IMR-90 (cell line): ENCODE results near the gene JMY. TPM values are rescaled to one million over a fixed set of nuclear protein-coding genes. Genes with fewer than 3 reads are reported as not detected.

Experiments
- ATAC-seq: fragments of 200-7000 bp; cut with Tn5 transposase; 2 replicates; pipeline ENCODE4 v1.9.1; 2020; ENCODE audit warnings: low read depth, mild to moderate bottlenecking, moderate library complexity
- Bru-seq: library from RNA; stranded (reverse); fragments of 400-500 nt; gene quantifications from one replicate; lab custom pipeline; 2021; lab: Mats Ljungman, UMichigan
- BruChase-seq, 2 experiments: library from RNA; stranded (reverse); fragments of 400-500 nt; gene quantifications; one replicate each; lab custom pipeline; 2021; lab: Mats Ljungman, UMichigan
- BruUV-seq: library from RNA; stranded (reverse); fragments of 400-500 nt; replicated peaks from 2 replicates; lab custom pipeline; 2021; lab: Mats Ljungman, UMichigan
- CTCF ChIA-PET: fragments of 300-600 bp; formaldehyde crosslinking; extraction: SDS; loops from one replicate; lab custom pipeline; 2021; ENCODE audit warnings: antibody characterized with exemption; lab: Yijun Ruan, JAX
- POLR2A ChIA-PET: fragments of 300-600 bp; sonication (Branson Sonifier 250); formaldehyde crosslinking; loops from one replicate; lab custom pipeline; 2022; ENCODE audit warnings: antibody characterized with exemption; ENCODE audit not compliant: unreplicated experiment; lab: Charles Lee
- DNase-seq: peaks from one replicate; pipeline ENCODE4 v3.0.0; 2013
- H2AFZ ChIP-seq: replicated peaks from 2 replicates; pipeline ENCODE3; 2013; ENCODE audit warnings: low read length, mild to moderate bottlenecking; ENCODE audit not compliant: poor library complexity
- H2AK5ac ChIP-seq: 2 replicates; pipeline ENCODE4 v1.6.1; 2013; ENCODE audit warnings: low read depth, low read length, inconsistent platforms
- H2AK9ac ChIP-seq: replicated peaks from 2 replicates; pipeline ENCODE3; 2013; ENCODE audit warnings: mild to moderate bottlenecking, low read depth, low read length, moderate library complexity; ENCODE audit not compliant: poor library complexity
- H2BK120ac ChIP-seq: 2 replicates; pipeline ENCODE4 v1.6.1; 2013; ENCODE audit warnings: low read depth, low read length, inconsistent platforms
- H2BK15ac ChIP-seq: 3 replicates; pipeline ENCODE4 v1.6.1; 2013; ENCODE audit warnings: low read depth, low read length, inconsistent platforms
- H2BK20ac ChIP-seq: 2 replicates; pipeline ENCODE4 v1.6.1; 2013; ENCODE audit warnings: low read depth, mild to moderate bottlenecking, inconsistent platforms, low read length, moderate library complexity
- H2BK5ac ChIP-seq: 2 replicates; pipeline ENCODE4 v1.6.1; 2013; ENCODE audit warnings: mild to moderate bottlenecking, low read depth, low read length, inconsistent platforms; ENCODE audit not compliant: poor library complexity, severe bottlenecking
- H3K14ac ChIP-seq: replicated peaks from 2 replicates; pipeline ENCODE4 v1.6.1; 2013; ENCODE audit warnings: low read depth, low read length, inconsistent platforms
- H3K18ac ChIP-seq: 2 replicates; pipeline ENCODE4 v1.6.1; 2013; ENCODE audit warnings: low read depth, low read length, control low read depth
- H3K23ac ChIP-seq: 2 replicates; pipeline ENCODE4 v1.6.1; 2013; ENCODE audit warnings: low read depth, low read length, inconsistent platforms
- H3K27ac ChIP-seq: 2 replicates; pipeline ENCODE4 v1.5.1; 2013; ENCODE audit warnings: mild to moderate bottlenecking, control low read depth, low read length; ENCODE audit not compliant: insufficient read depth
- H3K27me3 ChIP-seq: 2 replicates; pipeline ENCODE4 v1.6.1; 2013; ENCODE audit warnings: low read length; ENCODE audit not compliant: control insufficient read depth, insufficient read depth
- H3K36me3 ChIP-seq: 2 replicates; pipeline ENCODE4 v1.6.1; 2013; ENCODE audit warnings: low read length, mixed read lengths; ENCODE audit not compliant: control insufficient read depth, insufficient read depth
- H3K4ac ChIP-seq: 2 replicates; pipeline ENCODE4 v1.6.1; 2013; ENCODE audit warnings: low read depth, low read length, inconsistent platforms
- H3K4me1 ChIP-seq: 2 replicates; pipeline ENCODE4 v1.6.1; 2013; ENCODE audit warnings: low read length, mixed read lengths; ENCODE audit not compliant: control insufficient read depth, insufficient read depth
- H3K4me2 ChIP-seq: 2 replicates; pipeline ENCODE4 v1.6.1; 2013; ENCODE audit warnings: low read depth, mild to moderate bottlenecking, control low read depth, low read length, moderate library complexity
- H3K4me3 ChIP-seq: 2 replicates; pipeline ENCODE4 v1.5.1; 2013; ENCODE audit warnings: low read depth, mild to moderate bottlenecking, control low read depth, low read length, moderate library complexity; ENCODE audit not compliant: insufficient read depth
- H3K56ac ChIP-seq: 2 replicates; pipeline ENCODE4 v1.6.1; 2013; ENCODE audit warnings: low read length, inconsistent platforms; ENCODE audit not compliant: insufficient read depth; ENCODE audit errors: extremely low read depth
- H3K79me1 ChIP-seq, 2 experiments: 2 replicates each; pipeline ENCODE4 v1.6.1; 2013; ENCODE audit warnings: low read length in 2 of 2, inconsistent platforms in 1 of 2, low read depth in 1 of 2
- H3K9ac ChIP-seq: 2 replicates; pipeline ENCODE4 v1.6.1; 2013; ENCODE audit warnings: low read depth, low read length, control low read depth
- H3K9me1 ChIP-seq: 2 replicates; pipeline ENCODE4 v1.6.1; 2013; ENCODE audit warnings: low read length, inconsistent platforms; ENCODE audit not compliant: insufficient read depth
- H3K9me3 ChIP-seq: 2 replicates; pipeline ENCODE4 v1.6.1; 2013; ENCODE audit warnings: low read length; ENCODE audit not compliant: control insufficient read depth, insufficient read depth
- H4K20me1 ChIP-seq: 2 replicates; pipeline ENCODE4 v1.6.1; 2013; ENCODE audit warnings: low read length, inconsistent platforms; ENCODE audit not compliant: insufficient read depth
- H4K5ac ChIP-seq: 2 replicates; pipeline ENCODE4 v1.6.1; 2013; ENCODE audit warnings: mild to moderate bottlenecking, low read depth, low read length, control low read depth
- H4K8ac ChIP-seq, 2 experiments: 2 replicates each; pipeline ENCODE4 v1.6.1; 2013; ENCODE audit warnings: low read depth in 2 of 2, low read length in 2 of 2, control low read depth in 1 of 2, inconsistent platforms in 1 of 2
- H4K91ac ChIP-seq: 2 replicates; pipeline ENCODE4 v1.6.1; 2013; ENCODE audit warnings: low read depth, low read length, inconsistent platforms; ENCODE audit not compliant: insufficient read depth
- BHLHE40 ChIP-seq: fragments of 150-350 bp; IDR thresholded peaks from 2 replicates; pipeline ENCODE4 v1.6.1; 2016; ENCODE audit warnings: mild to moderate bottlenecking, low read depth, low read length
- CEBPB ChIP-seq: IDR thresholded peaks from 2 replicates; pipeline ENCODE4 v1.6.1; 2012; ENCODE audit warnings: low read depth, low read length, improper control_type of control experiment
- MAFK ChIP-seq: IDR thresholded peaks from 2 replicates; pipeline ENCODE4 v1.6.1; 2012; ENCODE audit warnings: low read depth, low read length, improper control_type of control experiment
- MXI1 ChIP-seq: IDR thresholded peaks from 2 replicates; pipeline ENCODE4 v1.6.1; 2012; ENCODE audit warnings: low read depth, mild to moderate bottlenecking, low read length, moderate library complexity, borderline replicate concordance
- POLR2A ChIP-seq: IDR thresholded peaks from 2 replicates; pipeline ENCODE4 v1.6.1; 2012; ENCODE audit warnings: mild to moderate bottlenecking, low read depth, low read length
- RAD21 ChIP-seq: IDR thresholded peaks from 2 replicates; pipeline ENCODE4 v1.6.1; 2012; ENCODE audit warnings: low read length, improper control_type of control experiment
- RCOR1 ChIP-seq: IDR thresholded peaks from 2 replicates; pipeline ENCODE4 v1.6.1; 2012; ENCODE audit warnings: mild to moderate bottlenecking, low read length, improper control_type of control experiment; ENCODE audit not compliant: insufficient replicate concordance
- RFX5 ChIP-seq: IDR thresholded peaks from 2 replicates; pipeline ENCODE4 v1.8.0; 2012; ENCODE audit warnings: low read depth, mild to moderate bottlenecking, low read length, moderate library complexity
- USF2 ChIP-seq: fragments of 150-350 bp; IDR thresholded peaks from 2 replicates; pipeline ENCODE4 v1.6.1; 2017; ENCODE audit warnings: mild to moderate bottlenecking, antibody characterized with exemption, low read length, low read depth
- WGBS, 2 experiments: methylation state at CpG; one replicate each; pipeline versions ENCODE4 v1.1.5 to v1.1.7; 2013; ENCODE audit warnings: missing lambda C conversion rate in 2 of 2; ENCODE audit not compliant: insufficient read length in 1 of 2; ENCODE audit errors: extremely low coverage in 2 of 2; 5-methylcytosine and 5-hydroxymethylcytosine counted together
- dilution Hi-C: fragments of 300-500 bp; cut with HindIII; formaldehyde crosslinking; loops from one replicate; pipeline ENCODE4 v1.14.3; 2018; ENCODE audit warnings: low sequenced_read_pairs; ENCODE audit not compliant: unreplicated experiment
- in situ Hi-C: fragments of 300-500 bp; cut with MboI; formaldehyde crosslinking; loops from 3 replicates; pipeline ENCODE4 v1.14.3; 2019; ENCODE audit warnings: low sequenced_read_pairs, inconsistent platforms, mixed read lengths
- intact Hi-C: fragments of 100-400 bp; cut with micrococcal nuclease; formaldehyde crosslinking; loops from 2 replicates; pipeline ENCODE4 v1.10.0; 2022
- long read RNA-seq: library from polyadenylated mRNA; unstranded; transcript quantifications from one replicate; pipeline ENCODE4 v2.0.0, GENCODE V29; 2021; ENCODE audit not compliant: unreplicated experiment
- polyA plus RNA-seq, 3 experiments: library from polyadenylated mRNA; depleted of rRNA; stranded (reverse); fragments of >200 nt; gene quantifications; 2 replicates each; pipeline ENCODE4 v1.2.3, GENCODE V29; 2012; ENCODE audit warnings: low replicate concordance in 1 of 3
- total RNA-seq: library from RNA; depleted of rRNA; stranded (reverse); fragments of >200 nt; gene quantifications from 2 replicates; pipeline ENCODE4 v1.2.3, GENCODE V29; 2012; rRNA removed

Gene JMY, protein sequence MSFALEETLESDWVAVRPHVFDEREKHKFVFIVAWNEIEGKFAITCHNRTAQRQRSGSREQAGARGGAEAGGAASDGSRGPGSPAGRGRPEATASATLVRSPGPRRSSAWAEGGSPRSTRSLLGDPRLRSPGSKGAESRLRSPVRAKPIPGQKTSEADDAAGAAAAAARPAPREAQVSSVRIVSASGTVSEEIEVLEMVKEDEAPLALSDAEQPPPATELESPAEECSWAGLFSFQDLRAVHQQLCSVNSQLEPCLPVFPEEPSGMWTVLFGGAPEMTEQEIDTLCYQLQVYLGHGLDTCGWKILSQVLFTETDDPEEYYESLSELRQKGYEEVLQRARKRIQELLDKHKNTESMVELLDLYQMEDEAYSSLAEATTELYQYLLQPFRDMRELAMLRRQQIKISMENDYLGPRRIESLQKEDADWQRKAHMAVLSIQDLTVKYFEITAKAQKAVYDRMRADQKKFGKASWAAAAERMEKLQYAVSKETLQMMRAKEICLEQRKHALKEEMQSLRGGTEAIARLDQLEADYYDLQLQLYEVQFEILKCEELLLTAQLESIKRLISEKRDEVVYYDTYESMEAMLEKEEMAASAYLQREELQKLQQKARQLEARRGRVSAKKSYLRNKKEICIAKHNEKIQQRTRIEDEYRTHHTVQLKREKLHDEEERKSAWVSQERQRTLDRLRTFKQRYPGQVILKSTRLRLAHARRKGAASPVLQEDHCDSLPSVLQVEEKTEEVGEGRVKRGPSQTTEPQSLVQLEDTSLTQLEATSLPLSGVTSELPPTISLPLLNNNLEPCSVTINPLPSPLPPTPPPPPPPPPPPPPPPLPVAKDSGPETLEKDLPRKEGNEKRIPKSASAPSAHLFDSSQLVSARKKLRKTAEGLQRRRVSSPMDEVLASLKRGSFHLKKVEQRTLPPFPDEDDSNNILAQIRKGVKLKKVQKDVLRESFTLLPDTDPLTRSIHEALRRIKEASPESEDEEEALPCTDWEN
- total RNA-seq (3.2 and 5.6 TPM in 2 replicates), polyA plus RNA-seq (2012; rRNA removed) (1.2 and 1.7 TPM in 2 replicates), Bru-seq, nascent RNA (percentile 71 among the genes with signal in this experiment), BruChase-seq, experiment 1, labeled RNA remaining after a 6-hour chase (percentile 66 among the genes with signal in this experiment), BruChase-seq, experiment 2, labeled RNA remaining after a 2-hour chase (percentile 75 among the genes with signal in this experiment)
- polyA plus RNA-seq (2012; cell fraction: cytosol; rRNA removed) = 0.58 and 0.61 TPM in 2 replicates
- polyA plus RNA-seq (2012; cell fraction: nucleus; rRNA removed; ENCODE audit: low replicate concordance) = 0.95 and 4.1 TPM in 2 replicates
- long read RNA-seq, full-length matches to known transcripts = 1 of 36 reads
- long read RNA-seq, partial matches to known transcripts = 29 of 36 reads
- long read RNA-seq, other reads (novel, unspliced or antisense) = 6 of 36 reads

- Histone ChIP-seq H3K23ac (peak within 1 kb of the TSS; percentile 94), H2BK20ac (peak within 1 kb of the TSS; percentile 59; the same call in 1 of the 2 replicates), H3K9ac (peak within 1 kb of the TSS; percentile 74), H3K79me1 (peaks cover 0 to 11% of the 10 kb centered on the region in 2 experiments; a peak in 3 of 4 replicates), H2AFZ (peak within 1 kb of the TSS; percentile 98), H4K8ac (peak within 1 kb of the TSS; percentile 34 to 85; a peak in 2 of 4 replicates), H3K14ac (peak within 1 kb of the TSS; percentile 91; the same call in 1 of the 2 replicates), H3K4me1 (peaks cover 1% of the 10 kb centered on the region; the same call in 1 of the 2 replicates), H4K5ac (peak within 1 kb of the TSS; percentile 35), H3K9me1 (no peaks in the 10 kb centered on the region), H2BK120ac (peak within 1 kb of the TSS; percentile 53; the same call in 1 of the 2 replicates), H3K4ac (peak within 1 kb of the TSS; percentile 60; the same call in 1 of the 2 replicates), H3K4me3 (peak within 1 kb of the TSS; percentile 76), H4K91ac (peak within 1 kb of the TSS; percentile 53; the same call in 1 of the 2 replicates), H4K20me1 (peaks cover 9% of the 10 kb centered on the region), H3K27ac (peak within 1 kb of the TSS; percentile 51), H3K4me2 (peak within 1 kb of the TSS; percentile 88), H3K36me3 (no peaks in the 10 kb centered on the region), H2AK5ac (no peak within 1 kb of the TSS), H2BK5ac (no peak within 1 kb of the TSS), H3K56ac (peak within 1 kb of the TSS; percentile 66; the same call in 1 of the 2 replicates), H3K27me3 (no peaks in the 10 kb centered on the region), H2BK15ac (no peak within 1 kb of the TSS; the same call in 2 of the 3 replicates), H3K18ac (peak within 1 kb of the TSS; percentile 10; the same call in 1 of the 2 replicates), H2AK9ac (peak within 1 kb of the TSS; percentile 89), H3K9me3 (no peaks in the 10 kb centered on the region)
- ChIA-PET CTCF (interaction anchor here (1.0 kb wide), 1 partner anchor 102 kb away, joined by 3 read pairs; no protein-coding TSS in a partner anchor), POLR2A (interaction anchor here (0.6 kb wide), 1 partner anchor 268 kb away, joined by 5 read pairs; no protein-coding TSS in a partner anchor)
- peak; percentile 93 for ATAC-seq
- in situ Hi-C loops (no loop called here), intact Hi-C loops (loop anchor here (2.0 to 10.0 kb wide), 7 partner anchors 82 to 1461 kb away; partner anchors contain the start of gene TBCA), dilution Hi-C loops (no loop called here)
- DNase-seq = peak; percentile 85
- 0% methylated on average over 60 of the region's 83 CpGs; no CpG with 5 or more reads in 1 of the 2 experiments for WGBS, 2 experiments
- BruUV-seq = no TSS peak
- TF ChIP-seq RAD21 (no peak; the same call in 1 of the 2 replicates), CEBPB (no peak), POLR2A (peak; percentile 74), USF2 (peak; percentile 96), MAFK (no peak), RCOR1 (no peak), MXI1 (peak; percentile 75), RFX5 (no peak), BHLHE40 (peak; percentile 100)
Observed at GRCh38 chr5:79235634-79236361, at the start of gene JMY. TSS of gene JMY (plus strand) at chr5:79236131. CDS start at chr5:79236651, 520 bp downstream.
